ENCODE results near the gene EBF4.

Gene EBF4

GRCh38 chr20:2699775-2700413, 7.3 kb downstream of the EBF4 start:
- no peak for DNase-seq (ENCODE audit: low read depth in 1 of 2, low spot score in 1 of 2)

- DNase-seq (ENCODE audit: low read depth in 1 of 2, low spot score in 1 of 2) = no peak
Measured at GRCh38 chr20:2700913-2701620, 8.5 kb downstream of the EBF4 start.

- DNase-seq (ENCODE audit: low read depth in 1 of 2, low spot score in 1 of 2) = no peak
Measured at GRCh38 chr20:2701671-2702081, 9.1 kb downstream of the EBF4 start.

GRCh38 chr20:2703716-2704475, 11.3 kb downstream of the EBF4 start:
- no peak for DNase-seq (ENCODE audit: low read depth in 1 of 2, low spot score in 1 of 2)

GRCh38 chr20:2705931-2706645, 13.5 kb downstream of the EBF4 start:
- DNase-seq (ENCODE audit: low read depth in 1 of 2, low spot score in 1 of 2) = no peak

- DNase-seq (ENCODE audit: low read depth in 1 of 2, low spot score in 1 of 2) = no peak
Measured at GRCh38 chr20:2706688-2707352, 14.2 kb downstream of the EBF4 start.

- DNase-seq (ENCODE audit: low read depth in 1 of 2, low spot score in 1 of 2) = no peak
Measured at GRCh38 chr20:2707353-2708072, 14.9 kb downstream of the EBF4 start.

GRCh38 chr20:2708073-2708415, 15.5 kb downstream of the EBF4 start:
- no peak for DNase-seq (ENCODE audit: low read depth in 1 of 2, low spot score in 1 of 2)

- DNase-seq (ENCODE audit: low read depth in 1 of 2, low spot score in 1 of 2) = no peak
Measured at GRCh38 chr20:2708665-2709064, 16.1 kb downstream of the EBF4 start.

- no peak for DNase-seq (ENCODE audit: low read depth in 1 of 2, low spot score in 1 of 2)
Measured at GRCh38 chr20:2709205-2709981, 16.8 kb downstream of the EBF4 start.

GRCh38 chr20:2713285-2713684, 20.7 kb downstream of the EBF4 start:
- DNase-seq (ENCODE audit: low read depth in 1 of 2, low spot score in 1 of 2) = no peak

GRCh38 chr20:2729251-2729713, 36.7 kb downstream of the EBF4 start:
- DNase-seq (ENCODE audit: low read depth in 1 of 2, low spot score in 1 of 2) = no peak

GRCh38 chr20:2729791-2730190, 37.2 kb downstream of the EBF4 start:
- DNase-seq (ENCODE audit: low read depth in 1 of 2, low spot score in 1 of 2) = no peak

GRCh38 chr20:2734899-2735298, 42.3 kb downstream of the EBF4 start:
- no peak for DNase-seq (ENCODE audit: low read depth in 1 of 2, low spot score in 1 of 2)

GRCh38 chr20:2736441-2736840, 43.9 kb downstream of the EBF4 start:
- DNase-seq (ENCODE audit: low read depth in 1 of 2, low spot score in 1 of 2) = no peak

GRCh38 chr20:2738331-2739041, 45.9 kb downstream of the EBF4 start:
- DNase-seq (ENCODE audit: low read depth in 1 of 2, low spot score in 1 of 2) = no peak

- no peak for DNase-seq (ENCODE audit: low read depth in 1 of 2, low spot score in 1 of 2)
Measured at GRCh38 chr20:2739042-2739398, 46.4 kb downstream of the EBF4 start.

- no peak for DNase-seq (ENCODE audit: low read depth in 1 of 2, low spot score in 1 of 2)
Measured at GRCh38 chr20:2740702-2741101, 48.1 kb downstream of the EBF4 start.

GRCh38 chr20:2741463-2741862, 48.9 kb downstream of the EBF4 start:
- DNase-seq (ENCODE audit: low read depth in 1 of 2, low spot score in 1 of 2) = no peak
